GM23338 (cell line): ENCODE measurements around the gene MYCBP2. TPM values are rescaled to one million over a fixed set of nuclear protein-coding genes. Genes with fewer than 3 reads are reported as not detected.

Experiments
- ATAC-seq: fragments of 200-7000 bp; cut with Tn5 transposase; 3 replicates; pipeline ENCODE4 v1.9.1; 2020
- DNase-seq: peaks from one replicate; pipeline ENCODE4 v3.0.0-alpha.2; 2015; ENCODE audit warnings: low spot score
- H2AFZ ChIP-seq: fragments of 200-600 bp; sonication (generic); 2 replicates; pipeline ENCODE4 v1.8.0; 2016; ENCODE audit warnings: antibody characterized with exemption, mild to moderate bottlenecking, moderate library complexity
- H3F3A ChIP-seq: fragments of 200-600 bp; sonication (generic); replicated peaks from 2 replicates; pipeline ENCODE4 v1.8.0; 2017; ENCODE audit warnings: antibody characterized with exemption, mixed run types, low read depth
- H3K27ac ChIP-seq: fragments of 200-600 bp; sonication (generic); 2 replicates; pipeline ENCODE4 v1.6.1; 2016; ENCODE audit warnings: low read depth
- H3K27me3 ChIP-seq: fragments of 200-600 bp; sonication (generic); 2 replicates; pipeline ENCODE4 v1.8.0; 2016; ENCODE audit warnings: mild to moderate bottlenecking, mixed run types, moderate library complexity; ENCODE audit not compliant: insufficient read depth
- H3K36me3 ChIP-seq: fragments of 200-600 bp; sonication (generic); 2 replicates; pipeline ENCODE4 v1.8.0; 2016; ENCODE audit warnings: mild to moderate bottlenecking; ENCODE audit not compliant: insufficient read depth
- H3K4me1 ChIP-seq: fragments of 200-600 bp; sonication (generic); 2 replicates; pipeline ENCODE4 v1.8.0; 2016; ENCODE audit warnings: mild to moderate bottlenecking, moderate library complexity; ENCODE audit not compliant: insufficient read depth
- H3K4me2 ChIP-seq: fragments of 200-600 bp; sonication (generic); 2 replicates; pipeline ENCODE4 v1.7.1; 2017; ENCODE audit warnings: mixed run types
- H3K4me3 ChIP-seq: fragments of 200-600 bp; sonication (generic); 2 replicates; pipeline ENCODE4 v1.6.1; 2016; ENCODE audit warnings: mixed run types
- H3K79me2 ChIP-seq: fragments of 200-600 bp; sonication (generic); replicated peaks from 2 replicates; pipeline ENCODE4 v1.8.0; 2017; ENCODE audit warnings: mild to moderate bottlenecking; ENCODE audit not compliant: insufficient read depth
- H3K9me2 ChIP-seq: fragments of 200-600 bp; sonication (generic); 2 replicates; pipeline ENCODE4 v1.8.0; 2017; ENCODE audit not compliant: insufficient read depth
- H4K20me1 ChIP-seq: fragments of 200-600 bp; sonication (generic); replicated peaks from 2 replicates; pipeline ENCODE4 v1.8.0; 2017; ENCODE audit warnings: mild to moderate bottlenecking; ENCODE audit not compliant: insufficient read depth
- H3K27ac Mint-ChIP-seq: 2 replicates; pipeline ENCODE4 v1.8.0; 2020; ENCODE audit warnings: inconsistent platforms, mild to moderate bottlenecking, moderate library complexity, mixed read lengths
- H3K27me3 Mint-ChIP-seq: 3 replicates; pipeline ENCODE4 v1.8.0; 2022; ENCODE audit warnings: low read depth, mild to moderate bottlenecking, moderate library complexity, mixed read lengths, inconsistent platforms; ENCODE audit not compliant: insufficient read depth, poor library complexity
- H3K36me3 Mint-ChIP-seq: 3 replicates; pipeline ENCODE4 v1.8.0; 2021; ENCODE audit warnings: low read depth, mild to moderate bottlenecking, inconsistent platforms, moderate library complexity, mixed read lengths
- H3K4me1 Mint-ChIP-seq: 3 replicates; pipeline ENCODE4 v1.8.0; 2020; ENCODE audit warnings: mild to moderate bottlenecking, inconsistent platforms, mixed read lengths
- H3K4me3 Mint-ChIP-seq: 3 replicates; pipeline ENCODE4 v1.8.0; 2021; ENCODE audit warnings: moderate library complexity, mild to moderate bottlenecking, inconsistent platforms, mixed read lengths
- H3K9me3 Mint-ChIP-seq: 3 replicates; pipeline ENCODE4 v1.8.0; 2020; ENCODE audit warnings: moderate library complexity, mild to moderate bottlenecking, inconsistent platforms, mixed read lengths
- EZH2phosphoT487 ChIP-seq: fragments of 200-600 bp; sonication (generic); IDR thresholded peaks from one replicate; pipeline ENCODE4 v1.8.1; 2018; ENCODE audit warnings: antibody characterized with exemption; ENCODE audit not compliant: unreplicated experiment
- JUNB ChIP-seq: IDR thresholded peaks from one replicate; pipeline ENCODE4 v1.6.1; 2016; ENCODE audit warnings: antibody characterized with exemption; ENCODE audit not compliant: unreplicated experiment
- POLR2AphosphoS5 ChIP-seq: IDR thresholded peaks from 2 replicates; pipeline ENCODE4 v1.6.1; 2016; ENCODE audit warnings: antibody characterized with exemption, low read depth
- REST ChIP-seq: IDR thresholded peaks from one replicate; pipeline ENCODE4 v1.6.1; 2018; ENCODE audit warnings: antibody characterized with exemption; ENCODE audit not compliant: unreplicated experiment
- STAT1 ChIP-seq: IDR thresholded peaks from one replicate; pipeline ENCODE4 v1.6.1; 2016; ENCODE audit warnings: antibody characterized with exemption; ENCODE audit not compliant: unreplicated experiment
- ZNF114 ChIP-seq: fragments of 250-450 bp; sonication (Bioruptor Pico); IDR thresholded peaks from 2 replicates; pipeline ENCODE4 v1.5.0; 2020; ENCODE audit warnings: mild to moderate bottlenecking, moderate library complexity
- polyA plus RNA-seq: library from polyadenylated mRNA; unstranded; fragments of >200 nt; fragmentation: Nextera tagmentation; extraction: Ambion mirVana; gene quantifications from 2 replicates; pipeline ENCODE4 v1.2.1, GENCODE V29; 2016
- total RNA-seq: library from RNA; depleted of rRNA; stranded (reverse); fragments of >200 nt; shearing (Covaris generic); gene quantifications from 2 replicates; pipeline ENCODE4 v1.2.3, GENCODE V29; 2014
- TF ChIP-seq, protein P1 (sequence below): fragments of 250-450 bp; sonication (Bioruptor Pico); IDR thresholded peaks from 2 replicates; pipeline ENCODE4 v1.5.0; 2020; ENCODE audit warnings: mild to moderate bottlenecking, moderate library complexity

MYCBP2 gene
- total and polyA plus RNA-seq, 2 experiments from 2014 or later = 54.6 to 77.2 TPM

GRCh38 chr13:77335543-77335942 is 8.6 kb upstream of the MYCBP2 start:
- Histone ChIP-seq H3K27me3 (no peaks in the 10 kb centered on the region), H3K4me1 (0 out of 2 replicates have a peak, but pooled peaks cover 3% of the 10 kb centered on the region), H2AFZ (no peak overlapping the region), H3K36me3 (no peaks in the 10 kb centered on the region), H4K20me1 (no peaks in the 10 kb centered on the region), H3K4me3 (no peak overlapping the region), H3K27ac (no peak overlapping the region), H3K79me2 (no peaks in the 10 kb centered on the region), H3F3A (no peaks in the 10 kb centered on the region), H3K9me2 (no peaks in the 10 kb centered on the region), H3K4me2 (no peak overlapping the region)
- Mint-ChIP-seq H3K36me3 (no peaks in the 10 kb centered on the region), H3K4me3 (no peak overlapping the region), H3K27ac (no peak overlapping the region), H3K4me1 (peaks cover 6% of the 10 kb centered on the region), H3K9me3 (no peaks in the 10 kb centered on the region), H3K27me3 (peaks cover 2% of the 10 kb centered on the region)
- DNase-seq = no peak
- TF ChIP-seq REST = no peak
- no peak for TF ChIP-seq JUNB
- TF ChIP-seq ZNF114 (CRISPR knock-in tag) = no peak
- TF ChIP-seq, protein P1, sequence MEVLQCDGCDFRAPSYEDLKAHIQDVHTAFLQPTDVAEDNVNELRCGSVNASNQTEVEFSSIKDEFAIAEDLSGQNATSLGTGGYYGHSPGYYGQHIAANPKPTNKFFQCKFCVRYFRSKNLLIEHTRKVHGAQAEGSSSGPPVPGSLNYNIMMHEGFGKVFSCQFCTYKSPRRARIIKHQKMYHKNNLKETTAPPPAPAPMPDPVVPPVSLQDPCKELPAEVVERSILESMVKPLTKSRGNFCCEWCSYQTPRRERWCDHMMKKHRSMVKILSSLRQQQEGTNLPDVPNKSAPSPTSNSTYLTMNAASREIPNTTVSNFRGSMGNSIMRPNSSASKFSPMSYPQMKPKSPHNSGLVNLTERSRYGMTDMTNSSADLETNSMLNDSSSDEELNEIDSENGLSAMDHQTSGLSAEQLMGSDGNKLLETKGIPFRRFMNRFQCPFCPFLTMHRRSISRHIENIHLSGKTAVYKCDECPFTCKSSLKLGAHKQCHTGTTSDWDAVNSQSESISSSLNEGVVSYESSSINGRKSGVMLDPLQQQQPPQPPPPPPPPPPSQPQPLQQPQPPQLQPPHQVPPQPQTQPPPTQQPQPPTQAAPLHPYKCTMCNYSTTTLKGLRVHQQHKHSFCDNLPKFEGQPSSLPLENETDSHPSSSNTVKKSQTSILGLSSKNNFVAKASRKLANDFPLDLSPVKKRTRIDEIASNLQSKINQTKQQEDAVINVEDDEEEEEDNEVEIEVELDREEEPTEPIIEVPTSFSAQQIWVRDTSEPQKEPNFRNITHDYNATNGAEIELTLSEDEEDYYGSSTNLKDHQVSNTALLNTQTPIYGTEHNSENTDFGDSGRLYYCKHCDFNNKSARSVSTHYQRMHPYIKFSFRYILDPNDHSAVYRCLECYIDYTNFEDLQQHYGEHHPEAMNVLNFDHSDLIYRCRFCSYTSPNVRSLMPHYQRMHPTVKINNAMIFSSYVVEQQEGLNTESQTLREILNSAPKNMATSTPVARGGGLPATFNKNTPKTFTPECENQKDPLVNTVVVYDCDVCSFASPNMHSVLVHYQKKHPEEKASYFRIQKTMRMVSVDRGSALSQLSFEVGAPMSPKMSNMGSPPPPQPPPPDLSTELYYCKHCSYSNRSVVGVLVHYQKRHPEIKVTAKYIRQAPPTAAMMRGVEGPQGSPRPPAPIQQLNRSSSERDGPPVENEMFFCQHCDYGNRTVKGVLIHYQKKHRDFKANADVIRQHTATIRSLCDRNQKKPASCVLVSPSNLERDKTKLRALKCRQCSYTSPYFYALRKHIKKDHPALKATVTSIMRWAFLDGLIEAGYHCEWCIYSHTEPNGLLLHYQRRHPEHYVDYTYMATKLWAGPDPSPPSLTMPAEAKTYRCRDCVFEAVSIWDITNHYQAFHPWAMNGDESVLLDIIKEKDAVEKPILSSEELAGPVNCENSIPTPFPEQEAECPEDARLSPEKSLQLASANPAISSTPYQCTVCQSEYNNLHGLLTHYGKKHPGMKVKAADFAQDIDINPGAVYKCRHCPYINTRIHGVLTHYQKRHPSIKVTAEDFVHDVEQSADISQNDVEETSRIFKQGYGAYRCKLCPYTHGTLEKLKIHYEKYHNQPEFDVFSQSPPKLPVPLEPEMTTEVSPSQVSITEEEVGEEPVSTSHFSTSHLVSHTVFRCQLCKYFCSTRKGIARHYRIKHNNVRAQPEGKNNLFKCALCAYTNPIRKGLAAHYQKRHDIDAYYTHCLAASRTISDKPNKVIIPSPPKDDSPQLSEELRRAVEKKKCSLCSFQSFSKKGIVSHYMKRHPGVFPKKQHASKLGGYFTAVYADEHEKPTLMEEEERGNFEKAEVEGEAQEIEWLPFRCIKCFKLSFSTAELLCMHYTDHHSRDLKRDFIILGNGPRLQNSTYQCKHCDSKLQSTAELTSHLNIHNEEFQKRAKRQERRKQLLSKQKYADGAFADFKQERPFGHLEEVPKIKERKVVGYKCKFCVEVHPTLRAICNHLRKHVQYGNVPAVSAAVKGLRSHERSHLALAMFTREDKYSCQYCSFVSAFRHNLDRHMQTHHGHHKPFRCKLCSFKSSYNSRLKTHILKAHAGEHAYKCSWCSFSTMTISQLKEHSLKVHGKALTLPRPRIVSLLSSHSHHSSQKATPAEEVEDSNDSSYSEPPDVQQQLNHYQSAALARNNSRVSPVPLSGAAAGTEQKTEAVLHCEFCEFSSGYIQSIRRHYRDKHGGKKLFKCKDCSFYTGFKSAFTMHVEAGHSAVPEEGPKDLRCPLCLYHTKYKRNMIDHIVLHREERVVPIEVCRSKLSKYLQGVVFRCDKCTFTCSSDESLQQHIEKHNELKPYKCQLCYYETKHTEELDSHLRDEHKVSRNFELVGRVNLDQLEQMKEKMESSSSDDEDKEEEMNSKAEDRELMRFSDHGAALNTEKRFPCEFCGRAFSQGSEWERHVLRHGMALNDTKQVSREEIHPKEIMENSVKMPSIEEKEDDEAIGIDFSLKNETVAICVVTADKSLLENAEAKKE (CRISPR knock-in tag) = no peak
- TF ChIP-seq EZH2phosphoT487 = no peak
- TF ChIP-seq POLR2AphosphoS5 = no peak
- TF ChIP-seq STAT1 = no peak
- no peak for ATAC-seq
